K562 (cell line): ENCODE results near the gene GEMIN7. TPM values are rescaled to one million over a fixed set of nuclear protein-coding genes. Genes with fewer than 3 reads are reported as not detected.

ENCODE experiments used
- ATAC-seq: fragments of 200-7000 bp; cut with Tn5 transposase; 3 replicates; pipeline ENCODE4 v1.9.1; 2020; ENCODE audit warnings: moderate library complexity
- BruUV-seq: library from RNA; stranded (reverse); fragments of 400-500 nt; replicated peaks from 2 replicates; lab custom pipeline; 2021; lab: Mats Ljungman, UMichigan
- CTCF ChIA-PET: fragments of 300-600 bp; formaldehyde crosslinking; extraction: SDS; loops from one replicate; lab custom pipeline; 2021; ENCODE audit warnings: low intra/inter-chr PET ratio; lab: Yijun Ruan, JAX
- POLR2A ChIA-PET: fragments of 300-600, 350-650 bp; sonication (Branson Sonifier 250); formaldehyde crosslinking; extraction: SDS; loops from one replicate; lab custom pipeline; 2021; ENCODE audit warnings: antibody characterized with exemption, inconsistent platforms; lab: Yijun Ruan, JAX
- DNase-seq, 4 experiments: peaks; one replicate each; pipeline versions ENCODE4 v3.0.0 to v3.0.0-alpha.2; 2011 to 2018; ENCODE audit warnings: low spot score in 3 of 4, mixed read lengths in 3 of 4; ENCODE audit errors: extremely low read depth in 1 of 4
- FAIRE-seq: peaks from 2 replicates; lab custom pipeline; 2011; peaks lifted over from hg19 to GRCh38; lab: Jason Lieb, UNC
- H2AFZ ChIP-seq: 2 replicates; pipeline ENCODE4 v1.6.0; 2011; ENCODE audit warnings: low read depth, low read length, control low read depth, inconsistent platforms
- H3K27ac ChIP-seq: fragments of 200-600 bp; 3 replicates; pipeline ENCODE4 v1.8.0; 2011; ENCODE audit warnings: low read depth, mild to moderate bottlenecking, control low read depth, inconsistent platforms, low read length, moderate library complexity, mixed read lengths; ENCODE audit errors: extremely low read depth
- H3K27me3 ChIP-seq, 2 experiments: fragments of 300-600 bp in 1 of 2; 2 replicates in 1 of 2; 3 replicates in 1 of 2; pipeline versions ENCODE4 v1.6.0 to v1.8.0; 2011; ENCODE audit warnings: inconsistent platforms in 2 of 2, low read length in 2 of 2, mild to moderate bottlenecking in 1 of 2, mixed read lengths in 1 of 2, moderate library complexity in 1 of 2; ENCODE audit not compliant: control insufficient read depth in 2 of 2, insufficient read depth in 2 of 2
- H3K36me3 ChIP-seq: fragments of 300-600 bp; 3 replicates; pipeline ENCODE4 v1.8.0; 2011; ENCODE audit warnings: mild to moderate bottlenecking, low read length, inconsistent platforms; ENCODE audit not compliant: control insufficient read depth, insufficient read depth
- H3K4me1 ChIP-seq, 2 experiments: fragments of 200-600 bp in 1 of 2; replicated peaks in 1 of 2; 2 replicates in 1 of 2; 3 replicates in 1 of 2; pipeline versions ENCODE4 v1.5.1 to v1.8.0; 2011; ENCODE audit warnings: inconsistent platforms in 2 of 2, low read length in 2 of 2, mild to moderate bottlenecking in 1 of 2, mixed read lengths in 1 of 2, moderate library complexity in 1 of 2; ENCODE audit not compliant: control insufficient read depth in 2 of 2, insufficient read depth in 2 of 2
- H3K4me2 ChIP-seq: 2 replicates; pipeline ENCODE4 v1.6.1; 2011; ENCODE audit warnings: low read length, control low read depth, inconsistent platforms, mixed read lengths; ENCODE audit not compliant: insufficient read depth
- H3K4me3 ChIP-seq: fragments of 200-600 bp; sonication (generic), shearing (Covaris generic); 2 replicates; pipeline ENCODE4 v1.5.1; 2016; ENCODE audit warnings: control low read depth, inconsistent platforms
- H3K79me2 ChIP-seq: fragments of 200-600 bp; 3 replicates; pipeline ENCODE4 v1.8.0; 2011; ENCODE audit warnings: low read length, inconsistent platforms; ENCODE audit not compliant: control insufficient read depth, insufficient read depth
- H3K9ac ChIP-seq, 2 experiments: 2 replicates each; pipeline versions ENCODE4 v1.6.0 to v1.6.1; 2011; ENCODE audit warnings: low read depth in 2 of 2, low read length in 2 of 2, control low read depth in 1 of 2, inconsistent platforms in 1 of 2, mild to moderate bottlenecking in 1 of 2, mixed read lengths in 1 of 2; ENCODE audit not compliant: insufficient read depth in 1 of 2
- H3K9me1 ChIP-seq: one replicate; pipeline ENCODE4 v1.6.0; 2011; ENCODE audit warnings: inconsistent platforms, mild to moderate bottlenecking, low read length, moderate library complexity; ENCODE audit not compliant: control insufficient read depth, insufficient read depth
- H3K9me3 ChIP-seq: replicated peaks from 2 replicates; pipeline ENCODE4 v1.5.1; 2011; ENCODE audit warnings: low read depth, low read length, inconsistent platforms; ENCODE audit not compliant: control insufficient read depth, insufficient read depth
- H4K20me1 ChIP-seq: replicated peaks from 2 replicates; pipeline ENCODE4 v1.6.1; 2011; ENCODE audit warnings: low read length, inconsistent platforms, mixed read lengths; ENCODE audit not compliant: control insufficient read depth, insufficient read depth
- CAMTA2 ChIP-seq: fragments of 250-450 bp; sonication (Bioruptor Pico); conservative IDR thresholded peaks from 2 replicates; pipeline ENCODE4 v1.5.1; 2022
- CBX1 ChIP-seq: sonication (generic); IDR thresholded peaks from 2 replicates; pipeline ENCODE4 v1.6.1; 2016; ENCODE audit warnings: antibody characterized with exemption, low read depth, mild to moderate bottlenecking
- CXXC5 ChIP-seq: fragments of 250-450 bp; sonication (Bioruptor Pico); IDR thresholded peaks from 2 replicates; pipeline ENCODE4 v1.8.0; 2022; ENCODE audit warnings: inconsistent platforms, mild to moderate bottlenecking, moderate library complexity
- E4F1 ChIP-seq: fragments of 250-450 bp; sonication (Bioruptor Pico); IDR thresholded peaks from 2 replicates; pipeline ENCODE4 v1.5.0; 2021; ENCODE audit warnings: mild to moderate bottlenecking, borderline replicate concordance
- HDAC8 ChIP-seq: fragments of 450-650 bp; IDR thresholded peaks from 2 replicates; pipeline ENCODE4 v1.6.1; 2016; ENCODE audit warnings: mild to moderate bottlenecking, missing genetic modification characterization, moderate library complexity, missing compliant biosample characterization
- HMGN3 ChIP-seq: IDR thresholded peaks from 2 replicates; pipeline ENCODE4 v1.6.1; 2011; ENCODE audit warnings: borderline replicate concordance, low read depth, mild to moderate bottlenecking, mixed read lengths, low read length; ENCODE audit not compliant: insufficient read length; ENCODE audit errors: extremely low read depth
- KLF10 ChIP-seq: fragments of 250-450 bp; sonication (Bioruptor Pico); IDR thresholded peaks from 2 replicates; pipeline ENCODE4 v1.6.1; 2021; ENCODE audit warnings: matching md5 sums
- PHF20 ChIP-seq: fragments of 450-650 bp; IDR thresholded peaks from 2 replicates; pipeline ENCODE4 v1.6.1; 2018; ENCODE audit not compliant: partially characterized antibody
- PURB ChIP-seq: sonication (generic); formaldehyde crosslinking; IDR thresholded peaks from 2 replicates; pipeline ENCODE4 v1.9.0; 2021; ENCODE audit warnings: low read depth, mild to moderate bottlenecking, missing genetic modification reagents
- SIN3A ChIP-seq, 2 experiments: fragments of 150-350 bp in 1 of 2; IDR thresholded peaks; 2 replicates each; pipeline ENCODE4 v1.6.1; 2011 to 2016; ENCODE audit warnings: borderline replicate concordance in 2 of 2, low read depth in 2 of 2, low read length in 2 of 2, mild to moderate bottlenecking in 2 of 2, moderate library complexity in 2 of 2; ENCODE audit not compliant: control insufficient read depth in 1 of 2
- TEAD4 ChIP-seq, 2 experiments: sonication (generic) in 1 of 2; formaldehyde crosslinking in 1 of 2; IDR thresholded peaks; 2 replicates each; pipeline versions ENCODE4 v1.6.1 to v1.8.0; 2012 to 2022; ENCODE audit warnings: borderline replicate concordance in 1 of 2, inconsistent platforms in 1 of 2, low read length in 1 of 2, mild to moderate bottlenecking in 1 of 2, missing genetic modification reagents in 1 of 2
- TFAP4 ChIP-seq: sonication (generic); formaldehyde crosslinking; IDR thresholded peaks from 2 replicates; pipeline ENCODE4 v1.8.0; 2022; ENCODE audit warnings: missing genetic modification reagents, mild to moderate bottlenecking, moderate library complexity, borderline replicate concordance
- ZFX ChIP-seq: sonication (generic); formaldehyde crosslinking; IDR thresholded peaks from 2 replicates; pipeline ENCODE4 v1.8.0; 2022; ENCODE audit warnings: mild to moderate bottlenecking, missing genetic modification reagents, moderate library complexity
- ZNF140 ChIP-seq: fragments of 250-450 bp; sonication (Bioruptor Pico); IDR thresholded peaks from 2 replicates; pipeline ENCODE4 v1.8.0; 2021; ENCODE audit warnings: moderate library complexity, mild to moderate bottlenecking, inconsistent platforms
- ZNF232 ChIP-seq: sonication (generic); formaldehyde crosslinking; IDR thresholded peaks from 2 replicates; pipeline ENCODE4 v1.8.0; 2022; ENCODE audit warnings: mild to moderate bottlenecking, missing genetic modification reagents
- ZNF507 ChIP-seq: conservative IDR thresholded peaks from 2 replicates; pipeline ENCODE4 v1.6.1; 2017; ENCODE audit warnings: missing genetic modification characterization, missing compliant biosample characterization
- ZNF561 ChIP-seq: fragments of 450-650 bp; formaldehyde crosslinking; conservative IDR thresholded peaks from 2 replicates; pipeline ENCODE4 v1.4.0; 2020; ENCODE audit warnings: mild to moderate bottlenecking, moderate library complexity
- ZNF644 ChIP-seq: fragments of 200-800 bp; sonication (Bioruptor generic); IDR thresholded peaks from 2 replicates; pipeline ENCODE4 v1.6.1; 2016; ENCODE audit warnings: low read depth, missing genetic modification characterization, missing compliant biosample characterization
- ZNF699 ChIP-seq: fragments of 250-450 bp; sonication (Bioruptor Pico); IDR thresholded peaks from 2 replicates; pipeline ENCODE4 v1.8.0; 2021; ENCODE audit warnings: mild to moderate bottlenecking, moderate library complexity; ENCODE audit not compliant: insufficient replicate concordance
- ZNF778 ChIP-seq: fragments of 450-650 bp; formaldehyde crosslinking; IDR thresholded peaks from 2 replicates; pipeline ENCODE4 v1.4.0; 2020; ENCODE audit warnings: mild to moderate bottlenecking, moderate library complexity
- WGBS: fragments of 100-300 bp; shearing (Covaris generic); methylation state at CpG from one replicate; pipeline ENCODE4 v1.1.6; 2016; ENCODE audit warnings: low coverage, mixed read lengths; ENCODE audit not compliant: insufficient coverage; ENCODE audit errors: missing lambda C conversion rate; 5-methylcytosine and 5-hydroxymethylcytosine counted together
- in situ Hi-C: fragments of 300-500 bp; cut with MboI; formaldehyde crosslinking; loops from 4 replicates; pipeline ENCODE4 v1.15.0; 2018; ENCODE audit warnings: inconsistent platforms, mixed read lengths
- intact Hi-C: fragments of 100-400 bp; cut with micrococcal nuclease; formaldehyde crosslinking; loops from 2 replicates; pipeline ENCODE4 v1.14.2; 2022
- polyA plus RNA-seq, 8 experiments: library from polyadenylated mRNA; depleted of rRNA in 4 of 8; stranded (reverse) in 5 of 8; unstranded in 3 of 8; fragments of >200 nt; fragmentation: Nextera tagmentation in 2 of 8; fragmentation: Illumina TruSeq in 1 of 8; extraction: Ambion mirVana in 2 of 8; extraction: Trizol in 1 of 8; gene quantifications; 2 replicates each; pipeline versions ENCODE4 v1.2.1 to v1.2.3, GENCODE V29; 2011 to 2014; ENCODE audit warnings: inconsistent platforms in 1 of 8, missing spikeins in 1 of 8
- total RNA-seq, 7 experiments: library from RNA; depleted of rRNA in 6 of 7; stranded (reverse); fragments of >200 nt in 6 of 7; fragmentation: Illumina TruSeq in 2 of 7; extraction: Trizol in 2 of 7; gene quantifications; 2 replicates each; pipeline versions ENCODE4 v1.2.1 to v1.2.3, GENCODE V29; 2011 to 2021; ENCODE audit warnings: low replicate concordance in 1 of 7

The GEMIN7 gene
- total and polyA plus RNA-seq, 9 of the 15 experiments (the other 6 are each of a cell fraction or from before 2014, with no cell fraction given), result 23.1 to 124 (median 54.9) TPM

- H4K20me1 ChIP-seq, result no peaks in the 10 kb centered on the region; the same call in 1 of the 2 replicates
- no peak for FAIRE-seq
- POLR2A ChIA-PET, result interaction anchor here (0.7 to 0.9 kb wide), 2 partner anchors 13 to 112 kb away, joined by 3 read pairs; no protein-coding TSS in a partner anchor
- peak overlapping the region; percentile 89 for H3K4me2 ChIP-seq
- H3K9me1 ChIP-seq, result no peaks in the 10 kb centered on the region
- intact Hi-C loops, result no loop called here
- CTCF ChIA-PET, result interaction anchor here (0.5 to 0.6 kb wide), 2 partner anchors 99 to 260 kb away, joined by 3 to 4 read pairs; partner anchors contain the start of gene KLC3
- 0% methylated on average over 6 of the region's 6 CpGs for WGBS
- BruUV-seq, result no TSS peak
- in situ Hi-C loops, result no loop called here
- ATAC-seq, result no peak
- DNase-seq, result peak in 2 of 4 experiments; percentile 34 to 41
- no peaks in the 10 kb centered on the region for H3K27me3 ChIP-seq
- peak overlapping the region; percentile 97 to 100 for H3K9ac ChIP-seq
- peak overlapping the region; percentile 92 for H3K4me3 ChIP-seq
- H3K27ac ChIP-seq, result peak overlapping the region; percentile 90
- H2AFZ ChIP-seq, result no peak overlapping the region
- H3K4me1 ChIP-seq, result peaks cover 23 to 46% of the 10 kb centered on the region in 2 experiments
- peaks cover 66% of the 10 kb centered on the region for H3K79me2 ChIP-seq
- H3K9me3 ChIP-seq, result no peaks in the 10 kb centered on the region
- H3K36me3 ChIP-seq, result peaks cover 34% of the 10 kb centered on the region; the same call in 2 of the 3 replicates
- TF ChIP-seq SIN3A (IDR thresholded peaks at IDR 0.05; ENCODE audit: borderline replicate concordance in 2 of 2, control insufficient read depth in 1 of 2, low read depth in 2 of 2, low read length in 2 of 2), result peak; percentile 21 to 26; a peak in 1 of 4 replicates
- TF ChIP-seq ZNF699 (CRISPR knock-in tag), result no peak
- no peak for TF ChIP-seq KLF10 (CRISPR knock-in tag)
- peak; percentile 69 for TF ChIP-seq TFAP4 (CRISPR knock-in tag)
- TF ChIP-seq CAMTA2 (CRISPR knock-in tag), result no peak
- no peak for TF ChIP-seq HDAC8
- no peak for TF ChIP-seq CBX1
- no peak for TF ChIP-seq ZNF644 (tag)
- TF ChIP-seq TEAD4 (IDR thresholded peaks at IDR 0.05; ENCODE audit: low read length), result no peak
- TF ChIP-seq TEAD4 (CRISPR knock-in tag; IDR thresholded peaks at IDR 0.05; ENCODE audit: borderline replicate concordance), result no peak
- no peak for TF ChIP-seq ZNF561
- TF ChIP-seq ZFX (CRISPR knock-in tag), result no peak
- TF ChIP-seq PURB (CRISPR knock-in tag), result no peak
- no peak for TF ChIP-seq PHF20
- TF ChIP-seq E4F1 (CRISPR knock-in tag), result no peak
- TF ChIP-seq ZNF232 (CRISPR knock-in tag), result 0 out of 2 replicates have a peak, but pooled peaks have one; percentile 26
- TF ChIP-seq ZNF778 (CRISPR knock-in tag), result no peak
- no peak for TF ChIP-seq ZNF140 (CRISPR knock-in tag)
- no peak for TF ChIP-seq CXXC5 (CRISPR knock-in tag)
- TF ChIP-seq HMGN3, result no peak
- TF ChIP-seq ZNF507 (tag), result no peak
Measured at GRCh38 chr19:45079911-45080370, 881 bp downstream of the GEMIN7 start.
